HFFc6 (cell line): Measurements from ENCODE around the gene TMPRSS11B. TPM values are rescaled to one million over a fixed set of nuclear protein-coding genes. Genes with fewer than 3 reads are reported as not detected.

Experiments used
- DNase-seq: peaks from one replicate; pipeline ENCODE4 v3.0.0-alpha.2; 2018
- H3K27ac Mint-ChIP-seq: 2 replicates; pipeline ENCODE4 v1.8.0; 2020; ENCODE audit warnings: mild to moderate bottlenecking, mixed read lengths
- H3K27me3 Mint-ChIP-seq: 2 replicates; pipeline ENCODE4 v1.8.0; 2021; ENCODE audit warnings: mild to moderate bottlenecking, moderate library complexity, mixed read lengths; ENCODE audit not compliant: insufficient read depth
- H3K36me3 Mint-ChIP-seq: 2 replicates; pipeline ENCODE4 v1.8.0; 2021; ENCODE audit warnings: low read depth, mixed read lengths
- H3K4me1 Mint-ChIP-seq: 2 replicates; pipeline ENCODE4 v1.8.0; 2020; ENCODE audit warnings: low read depth, mixed read lengths
- H3K4me3 Mint-ChIP-seq: 2 replicates; pipeline ENCODE4 v1.8.0; 2020; ENCODE audit warnings: mild to moderate bottlenecking, moderate library complexity, mixed read lengths
- H3K9me3 Mint-ChIP-seq: 2 replicates; pipeline ENCODE4 v1.8.0; 2020; ENCODE audit warnings: mild to moderate bottlenecking, mixed read lengths
- CTCF ChIP-seq: fragments of 200-600 bp; sonication (generic); IDR thresholded peaks from 2 replicates; pipeline ENCODE4 v1.5.0; 2021; ENCODE audit warnings: antibody characterized with exemption, mild to moderate bottlenecking
- total RNA-seq, 6 experiments: library from RNA; stranded (reverse); fragmentation: NEBNext Ultra II Directional; extraction: Animal tissue kit (Norgen Biotek cat#: 25700); gene quantifications; 2 replicates in 1 of 6; 3 replicates in 5 of 6; pipeline ENCODE4 v1.2.3, GENCODE V29; 2021

TMPRSS11B gene
- total RNA-seq, 6 experiments from 2014 or later = not detected

- Mint-ChIP-seq H3K4me3 (no peak overlapping the region), H3K27me3 (peaks cover 15% of the 10 kb centered on the region), H3K27ac (no peak overlapping the region), H3K36me3 (no peaks in the 10 kb centered on the region), H3K9me3 (no peaks in the 10 kb centered on the region), H3K4me1 (no peaks in the 10 kb centered on the region)
- no peak for TF ChIP-seq CTCF
- no peak for DNase-seq
These were observed 10.8 kb upstream of the TMPRSS11B start for GRCh38 chr4:68256284-68256683.

DNA sequence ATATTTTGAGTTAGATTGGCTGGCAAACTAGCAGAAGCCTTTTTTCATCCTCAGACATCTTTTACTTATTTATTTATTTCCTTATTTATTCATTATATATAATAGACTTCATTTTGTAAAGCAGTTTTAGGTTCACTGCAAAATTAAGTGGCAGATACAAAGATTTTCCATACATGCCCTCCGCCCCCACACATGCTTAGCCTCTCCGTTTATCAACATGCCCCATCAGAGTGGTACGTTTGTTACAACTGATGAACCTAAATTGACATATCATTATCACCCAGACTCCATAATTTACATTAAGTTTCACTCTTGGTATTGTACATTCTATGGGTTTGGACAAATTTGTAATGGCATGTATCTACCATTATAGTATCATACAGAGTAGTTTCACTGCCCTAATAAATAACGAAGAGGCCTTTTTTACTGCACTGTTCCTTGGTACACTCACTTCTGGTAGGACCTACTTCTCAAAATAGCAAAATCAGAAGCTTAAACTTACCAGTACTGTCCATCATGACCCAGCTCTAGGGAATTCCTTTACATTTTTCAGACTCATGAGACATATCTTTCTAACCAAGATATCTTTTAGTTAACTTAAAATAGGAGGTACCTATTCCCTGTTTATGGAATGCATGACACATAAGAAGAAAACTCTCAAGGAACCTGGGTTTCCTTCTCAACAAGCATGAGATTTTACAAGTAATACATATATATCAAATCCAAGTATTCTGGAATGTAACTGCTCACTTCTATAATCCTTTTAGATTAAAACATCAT is 4.8 kb upstream of the TMPRSS11B start:
- Mint-ChIP-seq H3K4me1 (no peaks in the 10 kb centered on the region), H3K27me3 (peaks cover 11% of the 10 kb centered on the region), H3K36me3 (no peaks in the 10 kb centered on the region), H3K4me3 (no peak overlapping the region), H3K27ac (no peak overlapping the region), H3K9me3 (no peaks in the 10 kb centered on the region)
- TF ChIP-seq CTCF = no peak
- no peak for DNase-seq

GRCh38 chr4:68249434-68249833 is 3.9 kb upstream of the TMPRSS11B start:
- Mint-ChIP-seq H3K27me3 (peaks cover 5% of the 10 kb centered on the region), H3K36me3 (no peaks in the 10 kb centered on the region), H3K4me1 (no peaks in the 10 kb centered on the region), H3K27ac (no peak overlapping the region), H3K4me3 (no peak overlapping the region), H3K9me3 (no peaks in the 10 kb centered on the region)
- no peak for TF ChIP-seq CTCF
- DNase-seq = no peak

DNA sequence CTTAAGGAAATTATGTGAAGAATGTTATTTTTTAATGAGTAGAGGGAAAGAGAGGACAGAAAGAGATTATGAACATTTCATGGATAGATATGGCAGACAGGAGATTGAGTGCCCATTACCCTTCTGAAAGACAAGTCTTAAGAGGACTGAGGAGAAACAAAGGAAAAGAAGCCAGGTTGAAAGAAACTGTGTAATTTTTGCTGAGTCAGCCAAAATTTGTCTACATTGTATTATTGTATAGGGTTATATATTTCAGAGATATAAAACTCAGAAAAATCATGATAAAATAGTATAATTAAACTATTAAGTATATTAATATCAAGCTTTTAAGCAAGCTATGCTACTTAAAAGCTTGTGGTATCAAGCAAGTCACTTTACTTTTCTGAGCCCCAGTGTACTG is 4.9 kb downstream of the TMPRSS11B start:
- Mint-ChIP-seq H3K4me3 (no peak overlapping the region), H3K9me3 (no peaks in the 10 kb centered on the region), H3K27ac (no peak overlapping the region), H3K27me3 (no peaks in the 10 kb centered on the region), H3K36me3 (no peaks in the 10 kb centered on the region), H3K4me1 (no peaks in the 10 kb centered on the region)
- no peak for TF ChIP-seq CTCF
- no peak for DNase-seq

- no peaks in the 10 kb centered on the region for H3K36me3 Mint-ChIP-seq
These were observed 16.9 kb downstream of the TMPRSS11B start for GRCh38 chr4:68228568-68228967.

More at GRCh38 chr4:68228568-68228967, 16.9 kb downstream of the TMPRSS11B start:
- Mint-ChIP-seq H3K9me3 (no peaks in the 10 kb centered on the region), H3K27me3 (no peaks in the 10 kb centered on the region; the same call in 1 of the 2 replicates), H3K4me1 (no peaks in the 10 kb centered on the region), H3K4me3 (no peak overlapping the region), H3K27ac (no peak overlapping the region)
- TF ChIP-seq CTCF = no peak
- no peak for DNase-seq
